Testis (tissue), 2 donors: ENCODE results near the gene CNTN6.

Experiments used
- POLR2A ChIP-seq: fragments of 450-650 bp; IDR thresholded peaks from one replicate; pipeline ENCODE4 v1.6.1; 2017; ENCODE audit warnings: antibody characterized with exemption, mild to moderate bottlenecking, moderate library complexity
- TF ChIP-seq, protein P1 (sequence below), 3 experiments: fragments of 450-650 bp in 2 of 3; fragments of 200-600 bp in 1 of 3; sonication (generic) in 1 of 3; IDR thresholded peaks; one replicate each; pipeline ENCODE4 v1.5.1; 2016 to 2019; ENCODE audit warnings: antibody characterized with exemption in 3 of 3, mild to moderate bottlenecking in 2 of 3, moderate library complexity in 1 of 3

DNA sequence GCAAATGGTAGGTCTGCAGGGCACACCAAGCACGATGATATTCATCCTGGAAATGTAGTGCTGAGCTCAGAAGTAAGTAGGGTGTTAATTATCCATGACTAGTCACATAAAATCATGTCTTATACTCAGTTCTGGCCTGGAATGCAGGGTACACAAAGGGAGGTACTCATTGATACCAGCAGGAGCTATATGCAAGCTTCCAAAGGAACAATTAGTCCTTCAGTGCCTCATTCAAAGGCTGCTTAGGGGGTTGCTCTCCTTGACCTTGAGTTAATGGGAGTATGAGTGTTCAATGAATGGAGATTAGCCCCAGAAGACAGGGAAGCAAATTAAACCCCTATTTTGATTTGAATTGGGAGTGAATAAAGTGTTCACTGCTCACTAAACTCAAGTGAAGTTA is 38.3 kb downstream of the CNTN6 start:
- TF ChIP-seq, protein P1, sequence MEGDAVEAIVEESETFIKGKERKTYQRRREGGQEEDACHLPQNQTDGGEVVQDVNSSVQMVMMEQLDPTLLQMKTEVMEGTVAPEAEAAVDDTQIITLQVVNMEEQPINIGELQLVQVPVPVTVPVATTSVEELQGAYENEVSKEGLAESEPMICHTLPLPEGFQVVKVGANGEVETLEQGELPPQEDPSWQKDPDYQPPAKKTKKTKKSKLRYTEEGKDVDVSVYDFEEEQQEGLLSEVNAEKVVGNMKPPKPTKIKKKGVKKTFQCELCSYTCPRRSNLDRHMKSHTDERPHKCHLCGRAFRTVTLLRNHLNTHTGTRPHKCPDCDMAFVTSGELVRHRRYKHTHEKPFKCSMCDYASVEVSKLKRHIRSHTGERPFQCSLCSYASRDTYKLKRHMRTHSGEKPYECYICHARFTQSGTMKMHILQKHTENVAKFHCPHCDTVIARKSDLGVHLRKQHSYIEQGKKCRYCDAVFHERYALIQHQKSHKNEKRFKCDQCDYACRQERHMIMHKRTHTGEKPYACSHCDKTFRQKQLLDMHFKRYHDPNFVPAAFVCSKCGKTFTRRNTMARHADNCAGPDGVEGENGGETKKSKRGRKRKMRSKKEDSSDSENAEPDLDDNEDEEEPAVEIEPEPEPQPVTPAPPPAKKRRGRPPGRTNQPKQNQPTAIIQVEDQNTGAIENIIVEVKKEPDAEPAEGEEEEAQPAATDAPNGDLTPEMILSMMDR (IDR thresholded peaks at IDR 0.05), result no peak
- TF ChIP-seq POLR2A, result no peak
